ENCODE results near the gene SLC44A3. TPM values are rescaled to one million over a fixed set of nuclear protein-coding genes. Genes with fewer than 3 reads are reported as not detected.

Gene SLC44A3
- total RNA-seq, 1 donor, result 1.7 TPM

GRCh38 chr1:94777281-94777680 is 42.9 kb upstream of the SLC44A3 start:
- no peak for TF ChIP-seq CTCF (IDR thresholded peaks at IDR 0.05; ENCODE audit: insufficient read depth, low read depth, low read length)
- no peak for DNase-seq (ENCODE audit: low read depth)
- no peak overlapping the region for H3K4me3 ChIP-seq (ENCODE audit: low read depth, low read length)

- H3K4me3 ChIP-seq (ENCODE audit: low read depth, low read length), result no peak overlapping the region
- DNase-seq (ENCODE audit: low read depth), result peak; percentile 75
- TF ChIP-seq CTCF (IDR thresholded peaks at IDR 0.05; ENCODE audit: insufficient read depth, low read depth, low read length), result no peak
Observed at GRCh38 chr1:94778808-94779207, 41.3 kb upstream of the SLC44A3 start.

- TF ChIP-seq CTCF (IDR thresholded peaks at IDR 0.05; ENCODE audit: insufficient read depth, low read depth, low read length), result no peak
- DNase-seq (ENCODE audit: low read depth), result peak; percentile 90
- H3K4me3 ChIP-seq (ENCODE audit: low read depth, low read length), result no peak overlapping the region
Observed at GRCh38 chr1:94783342-94784189, 36.6 kb upstream of the SLC44A3 start.

- no peak overlapping the region for H3K4me3 ChIP-seq (ENCODE audit: low read depth, low read length)
- no peak for TF ChIP-seq CTCF (IDR thresholded peaks at IDR 0.05; ENCODE audit: insufficient read depth, low read depth, low read length)
- DNase-seq (ENCODE audit: low read depth), result no peak
Observed at GRCh38 chr1:94784190-94784515, 36.0 kb upstream of the SLC44A3 start.

GRCh38 chr1:94787691-94788090 is 32.5 kb upstream of the SLC44A3 start:
- no peak for TF ChIP-seq CTCF (IDR thresholded peaks at IDR 0.05; ENCODE audit: insufficient read depth, low read depth, low read length)
- H3K4me3 ChIP-seq (ENCODE audit: low read depth, low read length), result no peak overlapping the region
- peak; percentile 57 for DNase-seq (ENCODE audit: low read depth)

GRCh38 chr1:94790246-94790645 is 29.9 kb upstream of the SLC44A3 start:
- no peak for TF ChIP-seq CTCF (IDR thresholded peaks at IDR 0.05; ENCODE audit: insufficient read depth, low read depth, low read length)
- H3K4me3 ChIP-seq (ENCODE audit: low read depth, low read length), result no peak overlapping the region
- DNase-seq (ENCODE audit: low read depth), result peak; percentile 48

GRCh38 chr1:94790670-94791069 is 29.5 kb upstream of the SLC44A3 start:
- no peak for TF ChIP-seq CTCF (IDR thresholded peaks at IDR 0.05; ENCODE audit: insufficient read depth, low read depth, low read length)
- no peak for DNase-seq (ENCODE audit: low read depth)
- H3K4me3 ChIP-seq (ENCODE audit: low read depth, low read length), result no peak overlapping the region

Measured in fibroblast of villous mesenchyme (primary cell).